Large intestine (tissue), 3 donors: Measurements from ENCODE around the gene OR2AE1. TPM values are rescaled to one million over a fixed set of nuclear protein-coding genes. Genes with fewer than 3 reads are reported as not detected.

Experiments used
- DNase-seq, 2 donors: peaks; one replicate each; pipeline versions ENCODE4 v3.0.0 to v3.0.0-alpha.2; 2013
- H3K27ac ChIP-seq: one replicate; pipeline ENCODE4 v1.5.1; 2013; ENCODE audit warnings: low read length
- H3K27me3 ChIP-seq: 2 replicates; pipeline ENCODE4 v1.6.1; 2013; ENCODE audit warnings: low read length; ENCODE audit not compliant: control insufficient read depth, insufficient read depth
- H3K36me3 ChIP-seq: 2 replicates; pipeline ENCODE4 v1.6.1; 2013; ENCODE audit warnings: low read length; ENCODE audit not compliant: control insufficient read depth, insufficient read depth
- H3K4me1 ChIP-seq: one replicate; pipeline ENCODE4 v1.6.1; 2013; ENCODE audit warnings: low read length; ENCODE audit not compliant: control insufficient read depth, insufficient read depth
- H3K4me3 ChIP-seq: one replicate; pipeline ENCODE4 v1.5.1; 2013; ENCODE audit warnings: low read length
- H3K9me3 ChIP-seq: one replicate; pipeline ENCODE4 v1.6.1; 2013; ENCODE audit warnings: mild to moderate bottlenecking, low read depth, low read length, moderate library complexity; ENCODE audit not compliant: control insufficient read depth
- WGBS: methylation state at CpG from one replicate; pipeline ENCODE4 v1.1.5; 2013; ENCODE audit warnings: low lambda C conversion rate; ENCODE audit not compliant: insufficient coverage; 5-methylcytosine and 5-hydroxymethylcytosine counted together
- polyA plus RNA-seq: library from polyadenylated mRNA; unstranded; fragments of 120-200 nt; gene quantifications from one replicate; pipeline ENCODE4 v1.2.1, GENCODE V29; 2013

Gene OR2AE1
- polyA plus RNA-seq, 1 donor = 0.13 TPM

DNA sequence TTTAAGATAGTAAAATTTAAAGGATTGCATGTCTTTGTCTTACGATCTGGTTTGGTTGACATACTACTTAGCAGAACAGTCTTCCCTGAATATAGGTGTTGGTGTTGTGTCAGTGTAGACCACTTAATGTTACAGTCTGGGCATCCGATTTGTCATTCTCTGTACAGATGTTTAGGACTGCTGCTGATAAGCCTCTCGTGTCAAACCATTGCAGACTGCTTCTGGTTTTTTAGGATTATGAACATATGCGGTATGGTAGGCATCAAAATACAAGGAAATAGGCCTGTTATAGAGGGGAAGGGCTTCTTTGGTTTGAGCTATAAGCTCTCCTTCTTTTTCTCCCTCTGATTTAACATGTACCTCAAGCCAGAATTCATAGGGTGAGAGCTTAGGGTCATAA is 41.6 kb downstream of the OR2AE1 start:
- WGBS = no CpG with 5 or more reads among the region's 4 CpGs
- Histone ChIP-seq H3K36me3 (no peaks in the 10 kb centered on the region), H3K4me1 (peaks cover 39% of the 10 kb centered on the region)

DNA sequence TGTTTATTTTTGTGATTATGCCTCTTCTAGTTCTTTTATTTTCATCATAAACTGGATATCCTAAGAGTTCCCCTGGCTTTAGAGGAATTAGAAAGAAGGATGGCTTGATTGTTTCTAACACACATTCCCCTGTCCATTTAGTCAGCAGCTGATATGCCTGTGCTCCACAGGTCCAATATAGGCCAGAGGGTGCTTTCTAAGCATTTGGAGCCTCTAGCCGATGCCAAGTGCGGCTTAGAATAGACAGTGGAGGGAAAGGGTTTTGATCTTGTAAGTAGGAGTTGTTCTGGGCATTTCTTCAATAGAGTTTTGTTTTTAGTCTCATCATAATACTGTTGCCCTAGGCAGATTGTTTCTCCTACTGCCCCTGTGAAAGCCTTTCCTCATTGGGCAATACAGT is 42.5 kb downstream of the OR2AE1 start:
- Histone ChIP-seq H3K27ac (no peak overlapping the region), H3K9me3 (no peaks in the 10 kb centered on the region), H3K27me3 (no peaks in the 10 kb centered on the region), H3K4me1 (peaks cover 38% of the 10 kb centered on the region), H3K4me3 (no peak overlapping the region), H3K36me3 (no peaks in the 10 kb centered on the region)
- no CpG with 5 or more reads among the region's 2 CpGs for WGBS
- no peak for DNase-seq

More for the DNA sequence above, 41.6 kb downstream of the OR2AE1 start:
- Histone ChIP-seq H3K27ac (no peak overlapping the region), H3K4me3 (no peak overlapping the region), H3K27me3 (no peaks in the 10 kb centered on the region), H3K9me3 (no peaks in the 10 kb centered on the region)
- no peak for DNase-seq

DNA sequence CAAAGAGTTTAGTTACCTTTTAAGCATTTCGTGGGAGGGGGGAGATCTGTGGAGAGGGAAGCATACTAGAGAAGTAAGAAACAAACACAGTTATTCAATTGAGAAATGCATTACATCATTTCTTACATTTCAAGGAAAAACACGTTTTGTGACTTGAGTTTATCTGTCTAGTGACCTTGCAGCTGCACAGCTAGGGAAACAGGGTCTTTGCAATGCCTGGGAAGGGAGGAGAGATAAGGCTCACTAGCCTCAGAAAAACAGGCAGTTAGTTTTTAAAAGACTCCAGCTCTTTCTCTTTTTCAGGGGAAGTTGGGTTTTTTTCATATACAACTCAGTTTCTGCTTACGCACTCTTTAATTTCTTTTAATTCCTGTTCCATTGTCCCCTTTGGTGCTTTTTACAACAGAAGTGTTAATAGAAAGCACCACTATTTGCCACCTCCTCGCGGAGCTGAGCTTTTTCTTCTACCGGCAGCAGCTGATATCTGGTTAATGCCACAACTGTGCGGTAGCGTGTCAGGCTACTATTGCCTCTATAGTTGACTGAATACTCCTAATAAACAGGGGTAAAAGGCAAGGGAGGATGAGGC is 43.5 kb downstream of the OR2AE1 start:
- H3K4me3 ChIP-seq = no peak overlapping the region
- H3K27ac ChIP-seq = peak overlapping the region; percentile 75
- H3K4me1 ChIP-seq = peaks cover 40% of the 10 kb centered on the region
- H3K27me3 ChIP-seq = no peaks in the 10 kb centered on the region
- H3K9me3 ChIP-seq = no peaks in the 10 kb centered on the region
- peak in 1 of 2 donors; percentile 60 for DNase-seq
- no peaks in the 10 kb centered on the region for H3K36me3 ChIP-seq
- WGBS = 18% methylated on average over 2 of the region's 8 CpGs

DNA sequence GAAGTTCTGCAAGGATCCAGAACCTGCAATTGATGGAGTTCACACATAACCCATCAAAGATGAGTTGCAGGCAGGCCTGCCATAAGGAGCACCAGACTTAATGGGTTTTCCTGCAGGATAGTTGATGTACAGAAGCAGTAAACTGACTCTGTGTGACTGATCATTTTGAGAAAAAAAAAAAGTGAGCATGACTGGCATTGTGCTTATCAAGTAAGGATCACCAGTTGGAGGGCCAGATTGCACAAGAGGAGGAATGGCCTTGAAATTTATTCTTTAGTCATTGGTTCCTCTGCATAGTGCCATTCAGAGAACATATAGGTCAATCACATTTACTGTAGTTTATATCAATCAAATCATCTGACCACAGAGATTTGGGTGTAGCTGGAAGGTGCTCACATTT is 45.2 kb downstream of the OR2AE1 start:
- DNase-seq = peak in 1 of 2 donors; percentile 41
- H3K9me3 ChIP-seq = no peaks in the 10 kb centered on the region
- H3K4me3 ChIP-seq = no peak overlapping the region
- peaks cover 51% of the 10 kb centered on the region for H3K4me1 ChIP-seq
- H3K36me3 ChIP-seq = no peaks in the 10 kb centered on the region
- no peaks in the 10 kb centered on the region for H3K27me3 ChIP-seq
- H3K27ac ChIP-seq = peak overlapping the region; percentile 29

GRCh38 chr7:99829524-99830160 is 47.2 kb downstream of the OR2AE1 start:
- peak overlapping the region; percentile 96 for H3K27ac ChIP-seq
- H3K27me3 ChIP-seq = no peaks in the 10 kb centered on the region
- DNase-seq = peak; percentile 88 to 94
- no peaks in the 10 kb centered on the region for H3K36me3 ChIP-seq
- no peaks in the 10 kb centered on the region for H3K9me3 ChIP-seq
- H3K4me1 ChIP-seq = peaks cover 68% of the 10 kb centered on the region
- no peak overlapping the region for H3K4me3 ChIP-seq
- WGBS = no CpG with 5 or more reads among the region's 1 CpG

DNA sequence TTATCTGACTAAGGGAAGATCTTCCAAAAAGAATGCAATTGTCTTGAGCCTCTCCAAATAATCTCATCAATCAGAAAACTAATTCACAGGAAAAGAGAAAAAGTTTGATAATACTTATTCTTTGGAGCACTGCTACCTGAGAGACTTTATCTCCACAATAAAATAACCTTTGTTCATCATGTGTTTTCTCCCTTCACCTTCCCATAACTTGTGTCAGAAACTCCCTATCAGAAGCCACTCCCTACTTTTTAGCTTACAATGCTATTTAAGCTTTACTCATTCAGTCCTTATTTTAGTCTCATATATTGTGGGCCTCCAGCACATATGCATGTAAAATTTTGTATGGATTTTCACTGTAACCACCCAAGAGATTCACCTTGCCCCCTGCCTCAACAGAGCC is 48.0 kb downstream of the OR2AE1 start:
- Histone ChIP-seq H3K4me3 (no peak overlapping the region), H3K4me1 (peaks cover 72% of the 10 kb centered on the region), H3K27ac (peak overlapping the region; percentile 96), H3K36me3 (no peaks in the 10 kb centered on the region), H3K27me3 (no peaks in the 10 kb centered on the region), H3K9me3 (no peaks in the 10 kb centered on the region)
- peak; percentile 73 to 86 for DNase-seq

GRCh38 chr7:99827040-99827778 is 49.6 kb downstream of the OR2AE1 start:
- no CpG with 5 or more reads among the region's 2 CpGs for WGBS
- no peaks in the 10 kb centered on the region for H3K36me3 ChIP-seq
- H3K9me3 ChIP-seq = no peaks in the 10 kb centered on the region
- H3K4me3 ChIP-seq = no peak overlapping the region
- peak overlapping the region; percentile 96 for H3K27ac ChIP-seq
- no peaks in the 10 kb centered on the region for H3K27me3 ChIP-seq
- H3K4me1 ChIP-seq = peaks cover 73% of the 10 kb centered on the region
- no peak for DNase-seq

Other genes starting within 250 kb of the OR2AE1 start
- 139 TPM for gene CYP3A5, start 197.0 kb downstream of the OR2AE1 start, polyA plus RNA-seq
- gene CYP3A7, start 141.8 kb downstream of the OR2AE1 start, polyA plus RNA-seq = 1.8 TPM
- 14.3 TPM for gene CYP3A4, start 92.8 kb downstream of the OR2AE1 start, polyA plus RNA-seq
- 0.16 TPM for gene CYP3A43, start 49.0 kb downstream of the OR2AE1 start, polyA plus RNA-seq
- 33.2 TPM for gene TRIM4, start 42.5 kb upstream of the OR2AE1 start, polyA plus RNA-seq
- 0.54 TPM for gene GJC3, start 52.6 kb upstream of the OR2AE1 start, polyA plus RNA-seq
- gene AZGP1, start 99.0 kb upstream of the OR2AE1 start, polyA plus RNA-seq = 13.9 TPM
- 45.6 TPM for gene ZKSCAN1, start 138.6 kb upstream of the OR2AE1 start, polyA plus RNA-seq
- gene ZSCAN21, start 172.7 kb upstream of the OR2AE1 start, polyA plus RNA-seq = 13.6 TPM
- 50.4 TPM for gene ZNF3, start 204.7 kb upstream of the OR2AE1 start, polyA plus RNA-seq
- 94.0 TPM for gene COPS6, start 211.9 kb upstream of the OR2AE1 start, polyA plus RNA-seq
- gene MCM7, start 224.4 kb upstream of the OR2AE1 start, polyA plus RNA-seq = 93.8 TPM
- 18.2 TPM for gene AP4M1, start 224.6 kb upstream of the OR2AE1 start, polyA plus RNA-seq
- 36.1 TPM for gene TAF6, start 242.3 kb upstream of the OR2AE1 start, polyA plus RNA-seq
- gene CNPY4, start 242.6 kb upstream of the OR2AE1 start, polyA plus RNA-seq = 20.1 TPM
- 2.8 TPM for gene MBLAC1, start 249.9 kb upstream of the OR2AE1 start, polyA plus RNA-seq